A673 (cell line): ENCODE measurements around the gene PGAP6. TPM values are rescaled to one million over a fixed set of nuclear protein-coding genes. Genes with fewer than 3 reads are reported as not detected.

Experiments
- BruUV-seq: library from RNA; stranded (reverse); fragments of 400-500 nt; replicated peaks from 2 replicates; lab custom pipeline; 2021; lab: Mats Ljungman, UMichigan
- CTCF ChIA-PET: fragments of 300-600 bp; sonication (Branson Sonifier 250); formaldehyde crosslinking; loops from one replicate; lab custom pipeline; 2022; ENCODE audit warnings: antibody characterized with exemption; lab: Charles Lee
- POLR2A ChIA-PET: fragments of 300-600 bp; sonication (Branson Sonifier 250); formaldehyde crosslinking; loops from one replicate; lab custom pipeline; 2022; ENCODE audit warnings: antibody characterized with exemption; ENCODE audit not compliant: low non-redundant PET; lab: Charles Lee
- DNase-seq: peaks from one replicate; pipeline ENCODE4 v3.0.0-alpha.2; 2015; ENCODE audit warnings: low spot score
- H3K27ac ChIP-seq: fragments of 200-600 bp; sonication (generic); 2 replicates; pipeline ENCODE4 v1.5.1; 2016; ENCODE audit warnings: mixed run types, low read depth, mild to moderate bottlenecking, mixed read lengths, antibody characterized with exemption, low read length; ENCODE audit not compliant: poor library complexity, severe bottlenecking
- H3K27me3 ChIP-seq: fragments of 200-600 bp; sonication (generic); replicated peaks from 2 replicates; pipeline ENCODE4 v1.6.1; 2017; ENCODE audit warnings: mixed run types, low read depth, mild to moderate bottlenecking, mixed read lengths, antibody characterized with exemption, low read length; ENCODE audit not compliant: insufficient read depth, poor library complexity
- H3K36me3 ChIP-seq: fragments of 200-600 bp; sonication (generic); 2 replicates; pipeline ENCODE4 v1.6.1; 2016; ENCODE audit warnings: mixed run types, mild to moderate bottlenecking, mixed read lengths, antibody characterized with exemption, low read length; ENCODE audit not compliant: insufficient read depth, poor library complexity, severe bottlenecking
- H3K4me1 ChIP-seq: fragments of 200-600 bp; sonication (generic); 2 replicates; pipeline ENCODE4 v1.6.1; 2017; ENCODE audit warnings: mixed run types, mild to moderate bottlenecking, mixed read lengths, antibody characterized with exemption, low read length; ENCODE audit not compliant: insufficient read depth, poor library complexity, severe bottlenecking
- H3K4me3 ChIP-seq: fragments of 200-600 bp; sonication (generic); 2 replicates; pipeline ENCODE4 v1.5.1; 2016; ENCODE audit warnings: low read depth, mixed run types, mild to moderate bottlenecking, mixed read lengths, low read length; ENCODE audit not compliant: poor library complexity, severe bottlenecking
- H3K9me3 ChIP-seq: fragments of 200-600 bp; sonication (generic); 2 replicates; pipeline ENCODE4 v1.6.1; 2016; ENCODE audit warnings: mixed run types, low read depth, mild to moderate bottlenecking, mixed read lengths, antibody characterized with exemption, low read length; ENCODE audit not compliant: poor library complexity, severe bottlenecking
- EZH2 ChIP-seq: fragments of 200-600 bp; sonication (generic); IDR thresholded peaks from 2 replicates; pipeline ENCODE4 v1.6.1; 2017; ENCODE audit warnings: borderline replicate concordance, low read depth, mild to moderate bottlenecking, mixed read lengths, antibody characterized with exemption, low read length; ENCODE audit not compliant: poor library complexity, severe bottlenecking
- intact Hi-C: fragments of 100-400 bp; cut with micrococcal nuclease; formaldehyde crosslinking; loops from one replicate; pipeline ENCODE4 v1.10.0; 2022; ENCODE audit not compliant: unreplicated experiment
- total RNA-seq: library from RNA; stranded (reverse); gene quantifications from 2 replicates; pipeline ENCODE4 v1.2.3, GENCODE V29; 2021
- TF ChIP-seq, protein P1 (sequence below): fragments of 300-800, 200-600 bp; sonication (generic); conservative IDR thresholded peaks from 2 replicates; pipeline ENCODE4 v1.5.1; 2017; ENCODE audit warnings: low read depth, mild to moderate bottlenecking, antibody characterized with exemption, low read length, moderate library complexity, mixed read lengths

Gene PGAP6
- total RNA-seq, 1 experiment from 2014 or later = 38.7 TPM

DNA sequence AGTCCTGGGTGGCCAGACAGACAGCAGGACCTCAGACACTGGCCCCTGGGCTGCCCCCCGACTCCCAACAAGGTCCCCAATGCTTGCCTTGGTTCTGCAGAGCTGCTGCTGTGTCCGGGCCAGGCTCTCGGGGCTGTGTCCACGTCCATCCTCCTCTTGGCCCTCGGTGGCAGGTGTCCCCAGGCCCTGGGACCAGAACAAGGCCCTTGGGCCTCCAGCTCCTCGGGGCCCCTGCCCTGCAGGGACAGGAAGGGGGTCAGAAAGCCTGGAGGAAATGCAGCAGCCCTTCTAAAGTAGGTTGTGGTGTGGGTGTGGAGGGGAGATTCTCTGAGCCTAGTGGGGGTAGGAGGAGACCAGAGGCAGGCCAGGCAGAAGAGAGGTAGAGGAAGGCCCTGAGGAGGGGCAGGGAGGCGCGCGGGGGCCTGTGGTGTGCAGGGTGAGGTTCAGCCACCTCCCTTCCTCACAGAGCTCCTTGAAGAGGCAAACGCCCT lies 26.8 kb downstream of the PGAP6 start:
- BruUV-seq = no TSS peak
- no peak overlapping the region for H3K27ac ChIP-seq
- CTCF ChIA-PET = interaction anchor here (0.6 kb wide), 1 partner anchor 258 kb away, joined by 5 read pairs; no protein-coding TSS in a partner anchor
- H3K4me1 ChIP-seq = no peaks in the 10 kb centered on the region
- no peak for TF ChIP-seq EZH2
- TF ChIP-seq, protein P1, sequence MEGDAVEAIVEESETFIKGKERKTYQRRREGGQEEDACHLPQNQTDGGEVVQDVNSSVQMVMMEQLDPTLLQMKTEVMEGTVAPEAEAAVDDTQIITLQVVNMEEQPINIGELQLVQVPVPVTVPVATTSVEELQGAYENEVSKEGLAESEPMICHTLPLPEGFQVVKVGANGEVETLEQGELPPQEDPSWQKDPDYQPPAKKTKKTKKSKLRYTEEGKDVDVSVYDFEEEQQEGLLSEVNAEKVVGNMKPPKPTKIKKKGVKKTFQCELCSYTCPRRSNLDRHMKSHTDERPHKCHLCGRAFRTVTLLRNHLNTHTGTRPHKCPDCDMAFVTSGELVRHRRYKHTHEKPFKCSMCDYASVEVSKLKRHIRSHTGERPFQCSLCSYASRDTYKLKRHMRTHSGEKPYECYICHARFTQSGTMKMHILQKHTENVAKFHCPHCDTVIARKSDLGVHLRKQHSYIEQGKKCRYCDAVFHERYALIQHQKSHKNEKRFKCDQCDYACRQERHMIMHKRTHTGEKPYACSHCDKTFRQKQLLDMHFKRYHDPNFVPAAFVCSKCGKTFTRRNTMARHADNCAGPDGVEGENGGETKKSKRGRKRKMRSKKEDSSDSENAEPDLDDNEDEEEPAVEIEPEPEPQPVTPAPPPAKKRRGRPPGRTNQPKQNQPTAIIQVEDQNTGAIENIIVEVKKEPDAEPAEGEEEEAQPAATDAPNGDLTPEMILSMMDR = no peak
- intact Hi-C loops = no loop called here
- H3K9me3 ChIP-seq = no peaks in the 10 kb centered on the region
- H3K27me3 ChIP-seq = no peaks in the 10 kb centered on the region
- H3K4me3 ChIP-seq = no peak overlapping the region
- H3K36me3 ChIP-seq = peaks cover 6% of the 10 kb centered on the region
- POLR2A ChIA-PET = no interaction called here
- no peak for DNase-seq

DNA sequence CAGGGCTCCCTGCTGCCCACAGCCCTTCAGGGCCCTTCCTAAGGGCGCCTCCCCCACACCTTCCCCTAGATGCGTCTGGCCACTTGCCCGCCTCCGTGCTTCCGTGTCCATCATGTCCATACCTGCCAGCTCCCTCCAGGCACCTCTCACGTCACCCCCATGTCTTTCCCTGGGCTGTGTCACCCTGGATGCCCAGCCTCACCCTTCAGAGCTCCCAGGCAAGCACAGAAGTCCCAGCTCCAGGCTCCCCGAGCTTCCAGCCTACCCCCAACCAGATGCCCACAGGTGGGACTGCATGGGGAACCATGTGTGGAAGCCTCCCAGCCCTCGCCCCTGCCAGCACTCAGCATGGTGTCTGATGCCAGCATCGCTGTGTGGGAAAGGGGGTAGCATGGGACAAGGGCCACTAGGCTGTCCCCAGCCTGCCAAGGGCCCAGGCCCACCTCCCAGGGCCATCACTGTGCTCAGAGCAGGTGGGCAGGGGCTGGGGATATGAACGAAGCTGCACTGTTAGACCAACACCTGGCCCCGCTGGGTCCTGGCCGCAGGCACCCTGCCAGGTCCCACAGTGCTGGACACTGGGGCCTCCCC lies 27.4 kb downstream of the PGAP6 start:
- intact Hi-C loops = no loop called here
- BruUV-seq = no TSS peak
- POLR2A ChIA-PET = no interaction called here

DNA sequence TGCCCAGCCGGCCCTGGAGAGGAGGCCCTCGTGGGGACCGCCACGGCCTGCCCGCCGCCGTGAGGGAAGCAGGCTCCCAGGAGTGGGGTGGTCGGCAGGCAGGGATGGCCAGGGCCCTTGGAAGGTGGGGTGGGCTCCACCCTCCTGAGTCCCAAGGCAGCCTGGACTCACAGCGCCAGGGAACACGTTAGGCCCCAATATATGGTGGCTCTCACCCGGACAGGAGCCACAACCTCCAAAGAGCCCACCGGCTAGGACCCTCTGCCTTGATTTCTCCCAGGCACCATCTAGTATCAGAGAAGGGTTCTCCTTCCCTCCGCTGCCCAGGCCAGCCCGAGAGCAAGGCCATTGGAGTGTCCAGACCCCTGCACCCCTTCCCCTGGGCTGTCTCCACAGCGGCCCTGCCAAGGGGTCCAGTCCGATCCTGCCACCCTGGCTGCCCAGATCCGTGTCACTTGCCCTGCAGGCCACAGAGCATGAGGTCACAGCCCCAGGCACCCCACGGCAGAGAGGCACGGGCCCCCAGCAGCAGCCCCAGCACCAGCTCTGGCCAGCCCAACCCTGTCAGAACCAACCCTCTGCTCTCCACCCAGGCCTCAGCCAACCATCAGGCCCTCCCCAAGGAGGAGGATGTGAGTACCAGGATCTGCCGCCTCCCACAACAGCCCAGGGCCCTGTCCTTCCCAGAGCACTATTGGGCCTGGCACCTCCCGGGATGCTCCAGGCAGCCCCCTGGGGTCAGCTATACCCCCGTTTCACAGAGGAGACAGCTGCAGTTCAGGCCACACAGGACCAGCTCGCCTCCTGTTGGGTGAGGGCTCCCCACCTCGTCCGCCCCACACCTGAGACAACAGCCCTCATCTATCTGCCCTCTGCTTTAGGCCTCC lies 28.1 kb downstream of the PGAP6 start:
- POLR2A ChIA-PET = no interaction called here
- H3K27me3 ChIP-seq = no peaks in the 10 kb centered on the region
- H3K36me3 ChIP-seq = peaks cover 6% of the 10 kb centered on the region
- TF ChIP-seq, protein P1 = no peak
- TF ChIP-seq EZH2 = no peak
- intact Hi-C loops = loop anchor here (2.0 kb wide), 2 partner anchors 73 to 119 kb away; partner anchors contain the start of genes ARHGDIG and FAM234A
- peak overlapping the region; percentile 67 for H3K27ac ChIP-seq
- no peak for DNase-seq
- CTCF ChIA-PET = interaction anchor here (0.6 to 1.2 kb wide), 9 partner anchors 8 to 618 kb away, joined by 3 to 11 read pairs (median 4); partner anchors contain the start of gene MRPL28
- no peaks in the 10 kb centered on the region for H3K9me3 ChIP-seq
- no peaks in the 10 kb centered on the region for H3K4me1 ChIP-seq
- peak overlapping the region; percentile 45 for H3K4me3 ChIP-seq
- BruUV-seq = no TSS peak

More for the DNA sequence above, 27.4 kb downstream of the PGAP6 start:
- CTCF ChIA-PET = no interaction called here
- H3K9me3 ChIP-seq = no peaks in the 10 kb centered on the region
- no peak overlapping the region for H3K4me3 ChIP-seq
- TF ChIP-seq, protein P1 = no peak
- no peak for TF ChIP-seq EZH2
- peaks cover 6% of the 10 kb centered on the region for H3K36me3 ChIP-seq
- DNase-seq = no peak
- no peak overlapping the region for H3K27ac ChIP-seq
- no peaks in the 10 kb centered on the region for H3K27me3 ChIP-seq
- no peaks in the 10 kb centered on the region for H3K4me1 ChIP-seq
